Measurements from ENCODE around the gene UNC50. TPM values are rescaled to one million over a fixed set of nuclear protein-coding genes. Genes with fewer than 3 reads are reported as not detected.

UNC50 gene
- total and polyA plus RNA-seq, 2 experiments from 2014 or later = 38.7 to 49.4 TPM

- TF ChIP-seq ETS1 (IDR thresholded peaks at IDR 0.05) (no peak), EZH2phosphoT487 (IDR thresholded peaks at IDR 0.05; ENCODE audit: unreplicated experiment) (no peak), POLR2AphosphoS5 (IDR thresholded peaks at IDR 0.05; ENCODE audit: low read depth) (no peak), ZNF462 (CRISPR knock-in tag; IDR thresholded peaks at IDR 0.05) (no peak)
Observed at GRCh38 chr2:98558852-98559530, 49.4 kb upstream of the UNC50 start (continued).

GRCh38 chr2:98559581-98559980 lies 48.8 kb upstream of the UNC50 start:
- Histone ChIP-seq H3K27me3 (ENCODE audit: insufficient read depth) (no peaks in the 10 kb centered on the region), H3K4me1 (ENCODE audit: insufficient read depth) (no peaks in the 10 kb centered on the region), H3K4me2 (no peak overlapping the region), H3K36me3 (ENCODE audit: insufficient read depth) (no peaks in the 10 kb centered on the region), H3K9me2 (ENCODE audit: insufficient read depth) (no peaks in the 10 kb centered on the region), H3K4me3 (no peak overlapping the region), H2AFZ (no peak overlapping the region), H3K79me2 (replicated peaks; ENCODE audit: insufficient read depth) (no peaks in the 10 kb centered on the region), H3K27ac (ENCODE audit: low read depth) (no peak overlapping the region), H4K20me1 (replicated peaks; ENCODE audit: insufficient read depth) (0 out of 2 replicates have a peak, but pooled peaks cover 7% of the 10 kb centered on the region), H3F3A (replicated peaks; ENCODE audit: low read depth) (no peaks in the 10 kb centered on the region)
- Mint-ChIP-seq H3K27ac (no peak overlapping the region), H3K27me3 (ENCODE audit: insufficient read depth, low read depth, poor library complexity) (peaks cover 9% of the 10 kb centered on the region), H3K9me3 (no peaks in the 10 kb centered on the region), H3K36me3 (ENCODE audit: low read depth) (peaks cover 21% of the 10 kb centered on the region), H3K4me1 (no peaks in the 10 kb centered on the region), H3K4me3 (no peak overlapping the region)
- ATAC-seq (no peak), DNase-seq (ENCODE audit: low spot score) (no peak)
- TF ChIP-seq POLR2AphosphoS5 (IDR thresholded peaks at IDR 0.05; ENCODE audit: low read depth) (no peak), NANOG (IDR thresholded peaks at IDR 0.05; ENCODE audit: borderline replicate concordance) (no peak), ZNF331 (CRISPR knock-in tag; IDR thresholded peaks at IDR 0.05; ENCODE audit: low read depth) (no peak)

Measured in GM23338 (cell line).